ENCODE results near the gene TMEM234. TPM values are rescaled to one million over a fixed set of nuclear protein-coding genes. Genes with fewer than 3 reads are reported as not detected.

The TMEM234 gene
- total and polyA plus RNA-seq, 2 of the 13 experiments (the other 11 are each of a cell fraction or from before 2014, with no cell fraction given): 6.1 to 9.0 TPM

GRCh38 chr1:32179443-32180185 is 42.5 kb downstream of the TMEM234 start, which contains the start of gene TXLNA (continued):
- TF ChIP-seq ZNF749 (CRISPR knock-in tag; IDR thresholded peaks at IDR 0.05; ENCODE audit: borderline replicate concordance): peak; percentile 84; the same call in 1 of the 2 replicates
- TF ChIP-seq ZNF333 (CRISPR knock-in tag; IDR thresholded peaks at IDR 0.05; ENCODE audit: borderline replicate concordance): peak; percentile 25; the same call in 1 of the 2 replicates
- TF ChIP-seq ZNF577 (CRISPR knock-in tag; IDR thresholded peaks at IDR 0.05; ENCODE audit: borderline replicate concordance, low read depth): no peak
- TF ChIP-seq, protein P1, sequence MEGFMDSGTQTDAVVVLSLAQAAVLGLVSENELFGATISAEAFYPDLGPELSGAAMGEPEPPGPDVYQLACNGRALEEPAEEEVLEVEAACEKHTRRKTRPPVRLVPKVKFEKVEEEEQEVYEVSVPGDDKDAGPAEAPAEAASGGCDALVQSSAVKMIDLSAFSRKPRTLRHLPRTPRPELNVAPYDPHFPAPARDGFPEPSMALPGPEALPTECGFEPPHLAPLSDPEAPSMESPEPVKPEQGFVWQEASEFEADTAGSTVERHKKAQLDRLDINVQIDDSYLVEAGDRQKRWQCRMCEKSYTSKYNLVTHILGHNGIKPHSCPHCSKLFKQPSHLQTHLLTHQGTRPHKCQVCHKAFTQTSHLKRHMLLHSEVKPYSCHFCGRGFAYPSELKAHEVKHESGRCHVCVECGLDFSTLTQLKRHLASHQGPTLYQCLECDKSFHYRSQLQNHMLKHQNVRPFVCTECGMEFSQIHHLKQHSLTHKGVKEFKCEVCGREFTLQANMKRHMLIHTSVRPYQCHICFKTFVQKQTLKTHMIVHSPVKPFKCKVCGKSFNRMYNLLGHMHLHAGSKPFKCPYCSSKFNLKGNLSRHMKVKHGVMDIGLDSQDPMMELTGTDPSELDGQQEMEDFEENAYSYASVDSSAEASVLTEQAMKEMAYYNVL (CRISPR knock-in tag; IDR thresholded peaks at IDR 0.05; ENCODE audit: borderline replicate concordance): no peak
- peak; percentile 69 for TF ChIP-seq YY1 (IDR thresholded peaks at IDR 0.05; ENCODE audit: insufficient read depth, insufficient replicate concordance, low read depth, low read length)
- peak; percentile 50; the same call in 1 of the 2 replicates for TF ChIP-seq ESRRA (CRISPR knock-in tag; IDR thresholded peaks at IDR 0.05; ENCODE audit: low read depth)
- TF ChIP-seq, protein P2, sequence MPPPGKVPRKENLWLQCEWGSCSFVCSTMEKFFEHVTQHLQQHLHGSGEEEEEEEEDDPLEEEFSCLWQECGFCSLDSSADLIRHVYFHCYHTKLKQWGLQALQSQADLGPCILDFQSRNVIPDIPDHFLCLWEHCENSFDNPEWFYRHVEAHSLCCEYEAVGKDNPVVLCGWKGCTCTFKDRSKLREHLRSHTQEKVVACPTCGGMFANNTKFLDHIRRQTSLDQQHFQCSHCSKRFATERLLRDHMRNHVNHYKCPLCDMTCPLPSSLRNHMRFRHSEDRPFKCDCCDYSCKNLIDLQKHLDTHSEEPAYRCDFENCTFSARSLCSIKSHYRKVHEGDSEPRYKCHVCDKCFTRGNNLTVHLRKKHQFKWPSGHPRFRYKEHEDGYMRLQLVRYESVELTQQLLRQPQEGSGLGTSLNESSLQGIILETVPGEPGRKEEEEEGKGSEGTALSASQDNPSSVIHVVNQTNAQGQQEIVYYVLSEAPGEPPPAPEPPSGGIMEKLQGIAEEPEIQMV (CRISPR knock-in tag; IDR thresholded peaks at IDR 0.05; ENCODE audit: low read depth): peak; percentile 54; the same call in 1 of the 2 replicates
- TF ChIP-seq ZNF780A (CRISPR knock-in tag; IDR thresholded peaks at IDR 0.05): peak; percentile 90
- no peak for TF ChIP-seq MZF1 (CRISPR knock-in tag; IDR thresholded peaks at IDR 0.05; ENCODE audit: borderline replicate concordance)
- TF ChIP-seq ZNF484 (CRISPR knock-in tag; IDR thresholded peaks at IDR 0.05; ENCODE audit: borderline replicate concordance, low read depth): no peak
- TF ChIP-seq ZKSCAN8 (CRISPR knock-in tag; IDR thresholded peaks at IDR 0.05; ENCODE audit: borderline replicate concordance): no peak
- no peak for TF ChIP-seq FOXM1 (CRISPR knock-in tag; IDR thresholded peaks at IDR 0.05)
- no peak for TF ChIP-seq GPBP1L1 (CRISPR knock-in tag; IDR thresholded peaks at IDR 0.05)
- TF ChIP-seq AHR (CRISPR knock-in tag; IDR thresholded peaks at IDR 0.05): no peak; the same call in 1 of the 2 replicates
- TF ChIP-seq ZNF337 (CRISPR knock-in tag; IDR thresholded peaks at IDR 0.05; ENCODE audit: borderline replicate concordance, low read depth): peak; percentile 7; the same call in 1 of the 2 replicates
- peak; percentile 79 for TF ChIP-seq ZFY (CRISPR knock-in tag; IDR thresholded peaks at IDR 0.05)
- peak; percentile 95 for TF ChIP-seq KLF6 (CRISPR knock-in tag; IDR thresholded peaks at IDR 0.05)
- TF ChIP-seq GRHL1 (CRISPR knock-in tag; conservative IDR thresholded peaks at IDR 0.05): no peak
- TF ChIP-seq ZNF326 (CRISPR knock-in tag; IDR thresholded peaks at IDR 0.05; ENCODE audit: borderline replicate concordance): no peak
- TF ChIP-seq SOX5 (CRISPR knock-in tag; IDR thresholded peaks at IDR 0.05; ENCODE audit: borderline replicate concordance): peak; percentile 13; the same call in 1 of the 2 replicates
- TF ChIP-seq KDM5B (CRISPR knock-in tag; IDR thresholded peaks at IDR 0.05; ENCODE audit: borderline replicate concordance): peak; percentile 95
- TF ChIP-seq CHD2 (IDR thresholded peaks at IDR 0.05; ENCODE audit: low read depth, low read length): 0 out of 2 replicates have a peak, but pooled peaks have one; percentile 14
- peak; percentile 51; the same call in 1 of the 2 replicates for TF ChIP-seq ZBTB20 (CRISPR knock-in tag; IDR thresholded peaks at IDR 0.05; ENCODE audit: borderline replicate concordance, low read depth)
